HCT116 (cell line): ENCODE measurements around the gene TMEM62.

ENCODE experiments used
- CTCF ChIP-seq, 3 experiments: fragments of 200-600 bp in 1 of 3; sonication (generic) in 1 of 3; IDR thresholded peaks in 2 of 3; conservative IDR thresholded peaks in 1 of 3; 2 replicates each; pipeline ENCODE4 v1.5.1; 2012 to 2017; ENCODE audit warnings: low read depth in 2 of 3, low read length in 2 of 3, antibody characterized with exemption in 1 of 3, borderline replicate concordance in 1 of 3, control low read depth in 1 of 3, mild to moderate bottlenecking in 1 of 3, mixed read lengths in 1 of 3, mixed run types in 1 of 3, moderate library complexity in 1 of 3; ENCODE audit not compliant: insufficient read depth in 1 of 3
- EZH2 ChIP-seq: fragments of 200-600 bp; sonication (generic); IDR thresholded peaks from 2 replicates; pipeline ENCODE4 v1.6.1; 2017; ENCODE audit warnings: antibody characterized with exemption, mixed run types
- POLR2AphosphoS5 ChIP-seq: IDR thresholded peaks from 2 replicates; pipeline ENCODE4 v1.6.1; 2011; ENCODE audit warnings: mild to moderate bottlenecking, low read depth, low read length, moderate library complexity
- TF ChIP-seq, protein P1 (sequence below): IDR thresholded peaks from 2 replicates; pipeline ENCODE4 v1.6.1; 2012; ENCODE audit warnings: low read depth
- TF ChIP-seq, protein P2 (sequence below): IDR thresholded peaks from 2 replicates; pipeline ENCODE4 v1.6.1; 2011; ENCODE audit warnings: mild to moderate bottlenecking, low read length, moderate library complexity; ENCODE audit not compliant: insufficient replicate concordance; ENCODE audit errors: extremely low read depth

GRCh38 chr15:43105778-43106485, 27.5 kb upstream of the TMEM62 start, which contains the start of gene UBR1:
- TF ChIP-seq CTCF (IDR thresholded peaks at IDR 0.05 in 2 of 3, conservative IDR thresholded peaks at IDR 0.05 in 1 of 3; ENCODE audit: borderline replicate concordance in 1 of 3, insufficient read depth in 1 of 3, low read depth in 2 of 3, low read length in 2 of 3): no peak
- peak; percentile 80 for TF ChIP-seq POLR2AphosphoS5
- TF ChIP-seq EZH2: no peak
- TF ChIP-seq, protein P1, sequence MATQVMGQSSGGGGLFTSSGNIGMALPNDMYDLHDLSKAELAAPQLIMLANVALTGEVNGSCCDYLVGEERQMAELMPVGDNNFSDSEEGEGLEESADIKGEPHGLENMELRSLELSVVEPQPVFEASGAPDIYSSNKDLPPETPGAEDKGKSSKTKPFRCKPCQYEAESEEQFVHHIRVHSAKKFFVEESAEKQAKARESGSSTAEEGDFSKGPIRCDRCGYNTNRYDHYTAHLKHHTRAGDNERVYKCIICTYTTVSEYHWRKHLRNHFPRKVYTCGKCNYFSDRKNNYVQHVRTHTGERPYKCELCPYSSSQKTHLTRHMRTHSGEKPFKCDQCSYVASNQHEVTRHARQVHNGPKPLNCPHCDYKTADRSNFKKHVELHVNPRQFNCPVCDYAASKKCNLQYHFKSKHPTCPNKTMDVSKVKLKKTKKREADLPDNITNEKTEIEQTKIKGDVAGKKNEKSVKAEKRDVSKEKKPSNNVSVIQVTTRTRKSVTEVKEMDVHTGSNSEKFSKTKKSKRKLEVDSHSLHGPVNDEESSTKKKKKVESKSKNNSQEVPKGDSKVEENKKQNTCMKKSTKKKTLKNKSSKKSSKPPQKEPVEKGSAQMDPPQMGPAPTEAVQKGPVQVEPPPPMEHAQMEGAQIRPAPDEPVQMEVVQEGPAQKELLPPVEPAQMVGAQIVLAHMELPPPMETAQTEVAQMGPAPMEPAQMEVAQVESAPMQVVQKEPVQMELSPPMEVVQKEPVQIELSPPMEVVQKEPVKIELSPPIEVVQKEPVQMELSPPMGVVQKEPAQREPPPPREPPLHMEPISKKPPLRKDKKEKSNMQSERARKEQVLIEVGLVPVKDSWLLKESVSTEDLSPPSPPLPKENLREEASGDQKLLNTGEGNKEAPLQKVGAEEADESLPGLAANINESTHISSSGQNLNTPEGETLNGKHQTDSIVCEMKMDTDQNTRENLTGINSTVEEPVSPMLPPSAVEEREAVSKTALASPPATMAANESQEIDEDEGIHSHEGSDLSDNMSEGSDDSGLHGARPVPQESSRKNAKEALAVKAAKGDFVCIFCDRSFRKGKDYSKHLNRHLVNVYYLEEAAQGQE: no peak
- TF ChIP-seq, protein P2, sequence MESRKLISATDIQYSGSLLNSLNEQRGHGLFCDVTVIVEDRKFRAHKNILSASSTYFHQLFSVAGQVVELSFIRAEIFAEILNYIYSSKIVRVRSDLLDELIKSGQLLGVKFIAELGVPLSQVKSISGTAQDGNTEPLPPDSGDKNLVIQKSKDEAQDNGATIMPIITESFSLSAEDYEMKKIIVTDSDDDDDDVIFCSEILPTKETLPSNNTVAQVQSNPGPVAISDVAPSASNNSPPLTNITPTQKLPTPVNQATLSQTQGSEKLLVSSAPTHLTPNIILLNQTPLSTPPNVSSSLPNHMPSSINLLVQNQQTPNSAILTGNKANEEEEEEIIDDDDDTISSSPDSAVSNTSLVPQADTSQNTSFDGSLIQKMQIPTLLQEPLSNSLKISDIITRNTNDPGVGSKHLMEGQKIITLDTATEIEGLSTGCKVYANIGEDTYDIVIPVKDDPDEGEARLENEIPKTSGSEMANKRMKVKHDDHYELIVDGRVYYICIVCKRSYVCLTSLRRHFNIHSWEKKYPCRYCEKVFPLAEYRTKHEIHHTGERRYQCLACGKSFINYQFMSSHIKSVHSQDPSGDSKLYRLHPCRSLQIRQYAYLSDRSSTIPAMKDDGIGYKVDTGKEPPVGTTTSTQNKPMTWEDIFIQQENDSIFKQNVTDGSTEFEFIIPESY: no peak
